GM23248 (cell line): ENCODE measurements around the gene ONECUT2. TPM values are rescaled to one million over a fixed set of nuclear protein-coding genes. Genes with fewer than 3 reads are reported as not detected.

Experiments
- DNase-seq: peaks from one replicate; pipeline ENCODE4 v3.0.0-alpha.2; 2015
- H2AFZ ChIP-seq: fragments of 200-600 bp; sonication (generic); 2 replicates; pipeline ENCODE4 v1.6.1; 2016; ENCODE audit warnings: antibody characterized with exemption
- H3F3A ChIP-seq: fragments of 200-600 bp; sonication (generic); 2 replicates; pipeline ENCODE4 v1.6.1; 2016; ENCODE audit warnings: mild to moderate bottlenecking, antibody characterized with exemption, mixed run types; ENCODE audit not compliant: insufficient read depth
- H3K27ac ChIP-seq: fragments of 200-600 bp; sonication (generic); 2 replicates; pipeline ENCODE4 v1.5.1; 2016; ENCODE audit warnings: mild to moderate bottlenecking
- H3K27me3 ChIP-seq: fragments of 200-600 bp; sonication (generic); replicated peaks from 2 replicates; pipeline ENCODE4 v1.6.1; 2016; ENCODE audit warnings: mild to moderate bottlenecking; ENCODE audit not compliant: insufficient read depth
- H3K36me3 ChIP-seq: fragments of 200-600 bp; sonication (generic); 2 replicates; pipeline ENCODE4 v1.6.1; 2016; ENCODE audit warnings: low read depth, mild to moderate bottlenecking
- H3K4me1 ChIP-seq: fragments of 200-600 bp; sonication (generic); 2 replicates; pipeline ENCODE4 v1.6.1; 2016; ENCODE audit warnings: mild to moderate bottlenecking; ENCODE audit not compliant: insufficient read depth
- H3K4me2 ChIP-seq: fragments of 200-600 bp; sonication (generic); one replicate; pipeline ENCODE4 v1.6.1; 2016; ENCODE audit warnings: mild to moderate bottlenecking; ENCODE audit not compliant: unreplicated experiment
- H3K4me3 ChIP-seq: fragments of 200-600 bp; sonication (generic); 2 replicates; pipeline ENCODE4 v1.5.1; 2016; ENCODE audit warnings: mild to moderate bottlenecking
- H3K79me2 ChIP-seq: fragments of 200-600 bp; sonication (generic); 2 replicates; pipeline ENCODE4 v1.6.1; 2016; ENCODE audit warnings: mild to moderate bottlenecking; ENCODE audit not compliant: insufficient read depth
- H3K9ac ChIP-seq: fragments of 200-600 bp; sonication (generic); 2 replicates; pipeline ENCODE4 v1.6.1; 2016; ENCODE audit warnings: mild to moderate bottlenecking
- H3K9me2 ChIP-seq: fragments of 200-600 bp; sonication (generic); 2 replicates; pipeline ENCODE4 v1.6.1; 2016; ENCODE audit warnings: mixed run types, mild to moderate bottlenecking, moderate library complexity; ENCODE audit not compliant: insufficient read depth
- H3K9me3 ChIP-seq: fragments of 200-600 bp; sonication (generic); one replicate; pipeline ENCODE4 v1.6.1; 2017; ENCODE audit warnings: low read depth
- H4K20me1 ChIP-seq: fragments of 200-600 bp; sonication (generic); 2 replicates; pipeline ENCODE4 v1.6.0; 2016; ENCODE audit not compliant: insufficient read depth
- EZH2 ChIP-seq: fragments of 200-600 bp; sonication (generic); IDR thresholded peaks from 2 replicates; pipeline ENCODE4 v1.6.1; 2018; ENCODE audit warnings: antibody characterized with exemption, mild to moderate bottlenecking; ENCODE audit not compliant: insufficient read depth, poor library complexity, severe bottlenecking
- EZH2phosphoT487 ChIP-seq: fragments of 200-600 bp; sonication (generic); IDR thresholded peaks from 2 replicates; pipeline ENCODE4 v1.6.1; 2018; ENCODE audit warnings: antibody characterized with exemption, moderate library complexity, mild to moderate bottlenecking, low read depth; ENCODE audit not compliant: insufficient read depth
- WGBS, 2 experiments: methylation state at CpG; one replicate each; pipeline ENCODE4 v1.1.6; 2015 to 2017; ENCODE audit warnings: low lambda C conversion rate in 2 of 2, low coverage in 1 of 2; ENCODE audit errors: missing lambda C conversion rate in 2 of 2; 5-methylcytosine and 5-hydroxymethylcytosine counted together
- in situ Hi-C: fragments of 300-500 bp; cut with MboI; formaldehyde crosslinking; loops from 2 replicates; pipeline ENCODE4 v1.15.0; 2020
- polyA plus RNA-seq: library from polyadenylated mRNA; unstranded; fragments of >200 nt; fragmentation: Nextera tagmentation; extraction: Ambion mirVana; gene quantifications from 2 replicates; pipeline ENCODE4 v1.2.1, GENCODE V29; 2016
- total RNA-seq: library from RNA; depleted of rRNA; stranded (reverse); fragments of >200 nt; shearing (Covaris generic); gene quantifications from 2 replicates; pipeline ENCODE4 v1.2.3, GENCODE V29; 2014

ONECUT2 gene
- total and polyA plus RNA-seq, 2 experiments from 2014 or later, result 0.01 TPM; not detected in 1

DNA sequence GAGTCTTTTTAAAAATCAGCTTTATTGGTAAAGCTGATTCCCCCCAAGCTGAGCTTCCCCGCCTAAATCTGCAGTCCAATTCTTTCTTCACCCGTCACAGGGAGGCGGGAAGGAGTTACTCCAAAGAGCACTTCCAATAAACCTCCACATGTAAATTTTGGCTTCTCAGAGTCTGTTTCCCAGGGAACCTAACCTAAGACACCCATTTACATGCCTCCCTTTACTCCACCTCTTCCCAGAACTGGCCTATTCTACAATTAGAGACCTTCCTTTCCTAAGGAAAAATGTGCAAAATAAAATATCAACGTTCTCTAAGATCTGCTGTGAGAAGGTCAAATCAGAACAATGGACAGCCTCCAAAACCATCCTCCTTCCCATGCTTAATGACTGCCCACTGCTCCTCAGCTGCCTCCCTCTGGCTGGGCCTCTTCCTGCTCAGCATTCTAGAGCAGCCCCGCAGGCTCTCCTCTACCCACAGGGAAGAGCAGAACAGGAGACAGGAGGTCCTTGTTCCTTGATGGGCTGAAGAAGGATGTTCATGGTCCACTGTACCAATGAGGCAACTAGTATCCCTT, 63.6 kb downstream of the ONECUT2 start:
- Histone ChIP-seq H3K9ac (no peak overlapping the region), H4K20me1 (no peaks in the 10 kb centered on the region), H3K4me2 (no peak overlapping the region), H3F3A (no peaks in the 10 kb centered on the region), H3K4me3 (no peak overlapping the region), H3K4me1 (no peaks in the 10 kb centered on the region), H3K9me2 (no peaks in the 10 kb centered on the region), H3K27me3 (no peaks in the 10 kb centered on the region), H3K9me3 (no peaks in the 10 kb centered on the region), H2AFZ (no peak overlapping the region), H3K36me3 (no peaks in the 10 kb centered on the region), H3K79me2 (no peaks in the 10 kb centered on the region), H3K27ac (no peak overlapping the region)
- no peak for TF ChIP-seq EZH2
- TF ChIP-seq EZH2phosphoT487, result no peak
- WGBS, 2 experiments, result 35 to 37% methylated on average over 5 of the region's 5 CpGs
- in situ Hi-C loops, result no loop called here
- DNase-seq, result no peak

DNA sequence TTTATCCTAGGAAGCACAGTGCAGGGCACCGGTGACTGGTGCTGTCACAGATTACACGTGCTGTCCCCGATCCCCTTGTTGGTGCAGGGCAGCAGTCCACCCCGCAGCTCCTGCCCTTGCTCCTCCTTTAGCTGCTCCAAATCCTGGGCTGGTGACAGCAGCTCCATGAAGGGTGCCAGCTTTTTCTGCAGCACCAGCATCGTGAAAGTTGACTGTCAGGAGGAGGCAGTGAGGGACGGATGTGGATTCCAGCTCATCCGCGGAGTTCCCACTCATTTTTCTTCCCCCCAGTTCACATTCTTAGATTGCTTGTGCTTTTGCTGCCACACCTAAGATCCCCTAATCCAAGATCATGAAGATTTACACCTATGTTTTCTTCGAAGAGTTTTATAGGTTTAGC, 67.5 kb downstream of the ONECUT2 start:
- Histone ChIP-seq H3K4me3 (no peak overlapping the region), H3K79me2 (no peaks in the 10 kb centered on the region), H3K9me3 (no peaks in the 10 kb centered on the region), H3F3A (no peaks in the 10 kb centered on the region), H3K4me2 (no peak overlapping the region), H3K36me3 (no peaks in the 10 kb centered on the region), H3K27ac (no peak overlapping the region), H3K27me3 (no peaks in the 10 kb centered on the region), H3K4me1 (no peaks in the 10 kb centered on the region), H2AFZ (no peak overlapping the region), H3K9me2 (no peaks in the 10 kb centered on the region), H3K9ac (no peak overlapping the region), H4K20me1 (no peaks in the 10 kb centered on the region)
- in situ Hi-C loops, result no loop called here
- TF ChIP-seq EZH2phosphoT487 (no peak), EZH2 (no peak)
- DNase-seq, result no peak
- WGBS, 2 experiments, result 41 to 48% methylated on average over 9 of the region's 9 CpGs

DNA sequence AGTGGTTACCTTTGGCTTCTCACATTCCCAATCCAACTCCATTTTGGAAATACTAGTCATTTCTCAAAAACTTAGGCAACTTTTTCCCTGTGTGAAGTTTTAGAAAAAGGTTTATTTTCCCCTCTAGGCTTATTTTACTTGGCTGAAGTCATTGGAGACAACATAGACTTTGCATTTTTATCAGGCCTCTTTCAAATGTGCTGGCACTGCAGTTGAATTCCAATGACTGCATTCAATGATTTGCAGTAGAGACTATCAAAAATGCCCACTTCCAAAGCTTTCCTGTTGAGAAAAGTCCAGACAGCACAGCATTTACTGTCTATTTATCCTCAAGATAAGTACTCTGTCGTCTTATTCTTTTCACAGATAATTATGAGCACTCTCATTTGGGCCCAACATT, 70.1 kb downstream of the ONECUT2 start:
- no peak overlapping the region for H3K4me3 ChIP-seq
- in situ Hi-C loops, result no loop called here
- TF ChIP-seq EZH2, result no peak
- TF ChIP-seq EZH2phosphoT487, result no peak

DNA sequence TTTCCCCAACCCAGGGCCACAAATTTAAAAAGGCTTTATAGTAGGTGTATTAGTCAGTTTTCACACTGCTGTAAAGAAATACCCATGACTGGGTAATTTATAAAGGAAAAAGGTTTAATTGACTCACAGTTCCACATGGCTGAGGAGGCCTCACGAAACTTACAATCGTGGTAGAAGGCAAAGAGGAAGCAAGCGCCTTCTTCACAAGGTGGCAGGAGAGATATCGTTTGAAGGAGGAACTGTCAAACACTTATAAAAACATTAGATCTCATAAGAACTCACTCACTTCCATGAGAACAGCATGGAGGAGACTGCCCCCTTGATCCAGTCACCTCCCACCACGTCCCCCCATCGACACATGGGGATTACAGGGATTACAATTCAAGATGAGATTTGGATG, 80.9 kb downstream of the ONECUT2 start:
- H3K4me3 ChIP-seq, result no peak overlapping the region
- no peaks in the 10 kb centered on the region for H3K9me3 ChIP-seq
- H3K27me3 ChIP-seq, result no peaks in the 10 kb centered on the region
- H3K9ac ChIP-seq, result no peak overlapping the region
- no peaks in the 10 kb centered on the region for H3K79me2 ChIP-seq
- in situ Hi-C loops, result no loop called here
- H3K27ac ChIP-seq, result no peak overlapping the region
- H3K9me2 ChIP-seq, result no peaks in the 10 kb centered on the region
- no peaks in the 10 kb centered on the region for H3F3A ChIP-seq
- H3K4me2 ChIP-seq, result no peak overlapping the region
- no peaks in the 10 kb centered on the region for H3K36me3 ChIP-seq
- H2AFZ ChIP-seq, result no peak overlapping the region
- no peaks in the 10 kb centered on the region for H3K4me1 ChIP-seq
- 47 to 55% methylated on average over 6 of the region's 6 CpGs for WGBS, 2 experiments
- TF ChIP-seq EZH2, result no peak
- no peak for TF ChIP-seq EZH2phosphoT487
- DNase-seq, result no peak
- no peaks in the 10 kb centered on the region for H4K20me1 ChIP-seq

More for the DNA sequence above, 70.1 kb downstream of the ONECUT2 start:
- no peaks in the 10 kb centered on the region for H3K36me3 ChIP-seq
- no peaks in the 10 kb centered on the region for H3F3A ChIP-seq
- H3K9me3 ChIP-seq, result no peaks in the 10 kb centered on the region
- no peaks in the 10 kb centered on the region for H3K9me2 ChIP-seq
- DNase-seq, result no peak
- H3K4me1 ChIP-seq, result no peaks in the 10 kb centered on the region
- H3K27me3 ChIP-seq, result no peaks in the 10 kb centered on the region
- no peak overlapping the region for H3K9ac ChIP-seq
- no peak overlapping the region for H2AFZ ChIP-seq
- H3K4me2 ChIP-seq, result no peak overlapping the region
- no peaks in the 10 kb centered on the region for H3K79me2 ChIP-seq
- no peaks in the 10 kb centered on the region for H4K20me1 ChIP-seq
- 0% methylated on average over 1 of the region's 1 CpG for WGBS, 2 experiments
- H3K27ac ChIP-seq, result no peak overlapping the region

DNA sequence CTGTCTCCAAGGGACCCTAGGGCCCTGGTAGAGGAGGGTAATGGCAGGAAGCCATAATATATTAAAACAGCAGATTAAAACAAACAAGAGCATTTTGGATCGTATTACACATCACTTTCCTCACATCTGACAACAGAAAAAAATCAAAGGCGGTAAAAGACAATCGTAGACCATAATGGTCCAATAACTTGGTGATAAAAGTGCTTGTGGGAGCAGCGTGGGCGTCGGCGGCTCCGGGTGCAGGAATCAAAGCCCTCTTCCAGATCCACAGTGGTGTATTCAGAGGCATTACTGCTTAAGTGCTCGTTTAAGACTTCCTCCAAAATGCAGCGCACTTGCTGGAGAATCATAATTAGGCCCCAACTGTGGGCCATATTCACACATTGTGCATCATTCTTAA, 83.4 kb downstream of the ONECUT2 start:
- DNase-seq, result no peak
- H3K27me3 ChIP-seq, result no peaks in the 10 kb centered on the region
- no peak overlapping the region for H3K27ac ChIP-seq
- H3K36me3 ChIP-seq, result no peaks in the 10 kb centered on the region
- no peaks in the 10 kb centered on the region for H4K20me1 ChIP-seq
- in situ Hi-C loops, result no loop called here
- no peak overlapping the region for H3K4me2 ChIP-seq
- no peak overlapping the region for H2AFZ ChIP-seq
- WGBS, 2 experiments, result 63 to 66% methylated on average over 10 of the region's 10 CpGs
- H3K9me2 ChIP-seq, result no peaks in the 10 kb centered on the region
- TF ChIP-seq EZH2phosphoT487 (no peak), EZH2 (no peak)
- H3K4me3 ChIP-seq, result no peak overlapping the region
- H3K79me2 ChIP-seq, result no peaks in the 10 kb centered on the region
- H3K9ac ChIP-seq, result no peak overlapping the region
- no peaks in the 10 kb centered on the region for H3K4me1 ChIP-seq
- no peaks in the 10 kb centered on the region for H3K9me3 ChIP-seq
- H3F3A ChIP-seq, result no peaks in the 10 kb centered on the region
